Chondrocyte (in vitro differentiated cells): Measurements from ENCODE around the gene CASP8. TPM values are rescaled to one million over a fixed set of nuclear protein-coding genes. Genes with fewer than 3 reads are reported as not detected.

Experiments
- DNase-seq: peaks from one replicate; pipeline ENCODE4 v3.0.0; 2021; ENCODE audit warnings: mixed read lengths, low spot score
- H3K27ac Mint-ChIP-seq: one replicate; pipeline ENCODE4 v1.8.0; 2021; ENCODE audit warnings: mild to moderate bottlenecking, moderate library complexity, mixed read lengths; ENCODE audit not compliant: unreplicated experiment
- H3K27me3 Mint-ChIP-seq: 2 replicates; pipeline ENCODE4 v1.8.0; 2021; ENCODE audit warnings: low read depth, mixed read lengths
- H3K36me3 Mint-ChIP-seq: 2 replicates; pipeline ENCODE4 v1.8.0; 2021; ENCODE audit warnings: low read depth, mixed read lengths
- H3K4me1 Mint-ChIP-seq: 2 replicates; pipeline ENCODE4 v1.8.0; 2021; ENCODE audit warnings: low read depth, mild to moderate bottlenecking, mixed read lengths
- H3K4me3 Mint-ChIP-seq: one replicate; pipeline ENCODE4 v1.8.0; 2021; ENCODE audit warnings: mild to moderate bottlenecking, moderate library complexity, mixed read lengths; ENCODE audit not compliant: unreplicated experiment
- H3K9me3 Mint-ChIP-seq: 2 replicates; pipeline ENCODE4 v1.8.0; 2021; ENCODE audit warnings: low read depth, mixed read lengths
- CTCF ChIP-seq: fragments of 200-600 bp; sonication (generic); IDR thresholded peaks from 2 replicates; pipeline ENCODE4 v1.5.0; 2021; ENCODE audit warnings: antibody characterized with exemption, mild to moderate bottlenecking, moderate library complexity
- long read RNA-seq: library from polyadenylated mRNA; stranded (forward); transcript quantifications from one replicate; pipeline ENCODE4 v2.0.0, GENCODE V29; 2021
- total RNA-seq: library from RNA; stranded (reverse); gene quantifications from 3 replicates; pipeline ENCODE4 v1.2.1, GENCODE V29; 2021

The CASP8 gene
- 3.0 to 7.6 TPM (median 4.0 TPM) in 3 replicates for total RNA-seq
- long read RNA-seq = 0 reads

DNA sequence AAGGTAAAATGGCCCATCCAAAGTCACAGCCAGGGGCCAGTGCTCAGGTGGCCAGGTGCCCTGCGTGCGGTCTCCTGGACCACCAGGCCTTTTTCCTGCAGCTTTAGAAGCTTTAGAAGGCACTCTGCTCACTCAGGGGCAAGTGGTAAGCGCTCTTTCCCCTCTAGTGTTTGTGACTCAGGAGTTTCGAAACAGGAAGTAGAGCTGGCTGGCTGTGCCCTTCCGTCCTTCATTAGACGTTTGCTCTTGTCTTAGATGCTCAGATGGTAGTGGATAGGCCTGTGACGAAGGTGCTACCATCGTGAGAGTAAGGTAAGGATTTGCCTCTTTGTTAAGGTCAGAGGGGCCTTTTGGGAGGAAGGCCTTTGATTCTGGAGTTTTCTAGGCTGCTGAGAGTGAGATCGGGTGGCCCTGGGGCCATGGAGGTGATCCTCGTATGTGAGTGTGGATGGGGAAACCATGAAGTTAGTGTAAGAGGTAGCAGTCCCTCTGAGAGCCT, at the start of gene CASP8:
TSS of gene CASP8 (plus strand) at position 235 of the 499 bp plus-strand sequence. CDS start 5,951 bp downstream, outside the sequence.
- Mint-ChIP-seq H3K36me3 (no peaks in the 10 kb centered on the region), H3K27me3 (no peaks in the 10 kb centered on the region), H3K4me1 (peaks cover 33% of the 10 kb centered on the region), H3K9me3 (no peaks in the 10 kb centered on the region), H3K4me3 (no peak within 1 kb of the TSS), H3K27ac (no peak within 1 kb of the TSS)
- no peak for DNase-seq
- TF ChIP-seq CTCF = no peak

- Mint-ChIP-seq H3K27ac (no peak overlapping the region), H3K4me3 (no peak overlapping the region), H3K4me1 (no peaks in the 10 kb centered on the region), H3K27me3 (no peaks in the 10 kb centered on the region), H3K36me3 (no peaks in the 10 kb centered on the region), H3K9me3 (no peaks in the 10 kb centered on the region)
- no peak for TF ChIP-seq CTCF
- DNase-seq = no peak
Measured at GRCh38 chr2:201215963-201216362, 44.4 kb upstream of the CASP8 start.

DNA sequence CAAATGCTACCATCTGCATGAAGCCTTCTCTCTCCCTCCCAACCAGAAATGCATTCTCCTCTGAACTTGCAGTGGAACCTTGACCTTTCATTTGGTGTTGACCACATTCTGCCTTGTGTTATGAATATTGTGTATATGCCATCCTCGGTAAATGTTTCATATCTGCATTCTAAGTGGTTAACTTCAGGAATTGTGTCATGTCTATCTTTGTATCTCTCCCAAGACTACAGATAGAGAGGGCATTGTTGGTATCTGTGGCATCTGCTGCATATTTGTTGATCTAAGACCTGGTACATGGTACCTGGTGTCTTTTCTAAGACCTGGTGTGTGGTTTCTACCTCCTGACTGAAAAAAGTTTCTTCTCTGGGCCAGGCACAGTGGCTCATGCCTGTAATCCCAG, 43.4 kb upstream of the CASP8 start:
- no peaks in the 10 kb centered on the region for H3K27me3 Mint-ChIP-seq
- no peak overlapping the region for H3K4me3 Mint-ChIP-seq
- H3K4me1 Mint-ChIP-seq = no peaks in the 10 kb centered on the region
- H3K36me3 Mint-ChIP-seq = no peaks in the 10 kb centered on the region
- no peaks in the 10 kb centered on the region for H3K9me3 Mint-ChIP-seq
- no peak overlapping the region for H3K27ac Mint-ChIP-seq
- no peak for TF ChIP-seq CTCF
- DNase-seq = no peak

- no peak for DNase-seq
- no peak for TF ChIP-seq CTCF
Measured at GRCh38 chr2:201218780-201219179, 41.6 kb upstream of the CASP8 start.

GRCh38 chr2:201219328-201220096, 40.8 kb upstream of the CASP8 start:
- H3K36me3 Mint-ChIP-seq = no peaks in the 10 kb centered on the region
- DNase-seq = no peak
- no peaks in the 10 kb centered on the region for H3K27me3 Mint-ChIP-seq
- H3K4me3 Mint-ChIP-seq = no peak overlapping the region
- no peaks in the 10 kb centered on the region for H3K4me1 Mint-ChIP-seq
- H3K27ac Mint-ChIP-seq = no peak overlapping the region
- H3K9me3 Mint-ChIP-seq = no peaks in the 10 kb centered on the region
- TF ChIP-seq CTCF = no peak

More at GRCh38 chr2:201218780-201219179, 41.6 kb upstream of the CASP8 start:
- H3K4me3 Mint-ChIP-seq = no peak overlapping the region
- no peaks in the 10 kb centered on the region for H3K36me3 Mint-ChIP-seq
- H3K9me3 Mint-ChIP-seq = no peaks in the 10 kb centered on the region
- no peak overlapping the region for H3K27ac Mint-ChIP-seq
- H3K27me3 Mint-ChIP-seq = no peaks in the 10 kb centered on the region
- H3K4me1 Mint-ChIP-seq = no peaks in the 10 kb centered on the region
